Heart left ventricle (tissue), 16 donors: ENCODE data around the gene PIP5K1A. TPM values are rescaled to one million over a fixed set of nuclear protein-coding genes. Genes with fewer than 3 reads are reported as not detected.

Source experiments
- ATAC-seq, 4 donors: fragments of 200-7000 bp; cut with Tn5 transposase; one replicate each; pipeline ENCODE4 v1.9.1; 2020 to 2022; ENCODE audit warnings: moderate library complexity in 4 of 4, mild to moderate bottlenecking in 3 of 4, moderate number of reproducible peaks in 1 of 4
- DNase-seq, 5 donors: peaks; one replicate each; pipeline ENCODE4 v3.0.0-alpha.2; 2020
- H3K27ac ChIP-seq, 12 donors: fragments of 200-600 bp; sonication (generic) in 4 of 12; one replicate each; pipeline versions ENCODE4 v1.5.0 to v1.8.0; 2016 to 2022; ENCODE audit warnings: mild to moderate bottlenecking in 2 of 12
- H3K27me3 ChIP-seq, 9 donors: fragments of 200-600 bp; sonication (generic) in 2 of 9; one replicate each; pipeline versions ENCODE4 v1.5.1 to v1.8.0; 2016 to 2022; ENCODE audit warnings: mild to moderate bottlenecking in 3 of 9
- H3K36me3 ChIP-seq, 9 donors: fragments of 200-600 bp; sonication (generic) in 2 of 9; one replicate each; pipeline versions ENCODE4 v1.5.0 to v1.8.0; 2018 to 2022; ENCODE audit warnings: mild to moderate bottlenecking in 2 of 9
- H3K4me1 ChIP-seq, 12 donors: fragments of 200-600 bp; sonication (generic) in 4 of 12; one replicate each; pipeline versions ENCODE4 v1.5.0 to v1.8.0; 2016 to 2022; ENCODE audit warnings: mild to moderate bottlenecking in 3 of 12
- H3K4me3 ChIP-seq, 12 donors: fragments of 200-600 bp; sonication (generic) in 4 of 12; one replicate each; pipeline versions ENCODE4 v1.5.0 to v1.8.0; 2017 to 2022; ENCODE audit warnings: mild to moderate bottlenecking in 9 of 12, moderate library complexity in 4 of 12
- H3K9me3 ChIP-seq, 12 donors: fragments of 200-600 bp; sonication (generic) in 4 of 12; one replicate each; pipeline versions ENCODE4 v1.5.0 to v1.8.0; 2016 to 2022; ENCODE audit warnings: mild to moderate bottlenecking in 1 of 12
- CTCF ChIP-seq, 12 donors: fragments of 200-600 bp; sonication (generic) in 4 of 12; IDR thresholded peaks; one replicate each; pipeline versions ENCODE4 v1.5.0 to v1.8.0; 2018 to 2022; ENCODE audit warnings: antibody characterized with exemption in 12 of 12, mild to moderate bottlenecking in 5 of 12
- POLR2A ChIP-seq, 2 donors: fragments of 450-650 bp; IDR thresholded peaks; one replicate each; pipeline ENCODE4 v1.6.1; 2017; ENCODE audit warnings: antibody characterized with exemption in 2 of 2, mild to moderate bottlenecking in 2 of 2, moderate library complexity in 2 of 2
- WGBS, 4 donors: extraction: QIAGEN DNeasy Blood & Tissue Kit in 2 of 4; methylation state at CpG; one replicate each; pipeline versions ENCODE4 v1.1.5 to v1.1.7; 2013 to 2018; 5-methylcytosine and 5-hydroxymethylcytosine counted together
- intact Hi-C, 10 donors: fragments of 100-400 bp; cut with DNase I; formaldehyde crosslinking; loops; one replicate each; pipeline versions ENCODE4 v1.11.1 to v1.14.2; 2022
- polyA plus RNA-seq, 2 donors: library from polyadenylated mRNA; stranded (reverse); fragments of 200-250 nt; gene quantifications; one replicate each; pipeline ENCODE4 v1.2.3, GENCODE V29; 2013
- total RNA-seq, 9 donors: library from RNA; depleted of rRNA in 2 of 9; stranded (reverse); fragments of >200 nt in 2 of 9; fragmentation: NEBNext Ultra II Directional in 3 of 9; extraction: Animal tissue kit (Norgen Biotek cat#: 25700) in 3 of 9; gene quantifications; one replicate each; pipeline versions ENCODE4 v1.1.0 to v1.2.4, GENCODE V29; 2016 to 2023
- donor health status: ischemic (EF 13 %, LVEDD 7.1; RV severe dilation, severe dysfunction).
- donor health status: healthy with polysubstance abuse.
- donor health status: DM: no; HTN: yes; CAD: no.
- donor health status: DM: no; HTN: no; CAD: no.
- donor health status: ischemic (EF 25% LVEDD 6.9; RV normal size, moderate dysfunction).
- donor health status: ischemic (EF 25% LVEDD 5.7; RV mildly dilated, moderate dysfunction).
- donor health status: healthy.
- donor health status: DM: yes; HTN: yes; CAD: no.
- donor health status: ischemic (EF 35%, LVEDD 5.7; RV mildly dilated, moderate dysfunction).
- donor health status: nonischemic (EF 11% LVEDD 7.7; RV severe dilation, severe dysfunction).
- donor health status: DM: yes; HTN: yes; CAD: no.
- donor health status: PGD.
- donor health status: ischemic (EF 29% LVEDD 5.4; RV normal size, mild dysfunction).
- donor health status: nonischemic (EF 23%, LVEDD 6.1; RV moderate dilation, normal function).

PIP5K1A gene
- total and polyA plus RNA-seq, 11 donors, result 20.5 to 48.8 (median 36.5) TPM

GRCh38 chr1:151289080-151289935 is 91.0 kb downstream of the PIP5K1A start:
- 75 to 85% (median 81%) methylated on average over 11 to 18 of the region's 18 CpGs for WGBS, 4 donors
- ATAC-seq, result peak in 3 of 4 donors; percentile 2 to 8 (median 6)
- Histone ChIP-seq H3K27me3 (no peaks in the 10 kb centered on the region), H3K9me3 (no peaks in the 10 kb centered on the region), H3K4me3 (no peak overlapping the region), H3K4me1 (peaks cover 0 to 13% (median under 1%) of the 10 kb centered on the region in 12 donors), H3K27ac (no peak overlapping the region), H3K36me3 (peaks cover 0 to 95% (median 87%) of the 10 kb centered on the region in 9 donors)
- no peak for TF ChIP-seq POLR2A (IDR thresholded peaks at IDR 0.05)
- TF ChIP-seq CTCF (IDR thresholded peaks at IDR 0.05), result no peak
- DNase-seq, result no peak
- intact Hi-C loops, result no loop called here

DNA sequence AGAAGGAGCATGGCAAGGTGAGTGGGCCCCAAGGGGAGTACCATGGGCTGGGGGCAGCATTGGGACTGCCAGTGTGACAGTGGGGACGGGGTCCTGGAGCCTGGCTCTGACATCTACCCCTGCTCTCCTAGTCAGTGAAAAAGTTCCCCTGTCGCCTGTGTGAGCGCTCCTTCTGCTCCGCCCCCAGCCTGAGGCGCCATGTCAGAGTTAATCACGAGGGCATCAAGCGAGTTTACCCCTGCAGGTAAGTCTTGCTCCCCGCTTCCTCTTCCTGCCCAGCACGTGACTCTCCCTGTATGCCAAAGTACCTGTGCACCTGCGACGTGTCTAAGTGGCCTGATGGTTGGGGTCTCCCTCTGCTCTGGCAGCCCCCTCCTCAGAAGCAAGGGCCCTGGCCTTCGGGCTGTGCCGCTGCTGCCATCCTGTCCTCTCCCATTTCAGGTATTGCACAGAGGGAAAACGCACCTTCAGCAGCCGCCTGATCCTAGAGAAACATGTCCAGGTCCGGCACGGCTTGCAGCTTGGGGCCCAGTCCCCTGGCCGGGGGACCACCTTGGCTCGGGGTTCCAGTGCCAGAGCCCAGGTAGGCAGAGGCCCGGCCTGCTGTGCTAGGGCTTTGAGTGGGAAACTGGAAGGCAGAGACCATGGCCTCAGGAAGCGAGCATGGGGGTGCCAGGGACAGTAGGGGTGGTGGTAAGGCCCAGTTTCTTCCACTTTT is 91.8 kb downstream of the PIP5K1A start:
- peaks cover 0 to 100% (median 95%) of the 10 kb centered on the region in 9 donors for H3K36me3 ChIP-seq
- WGBS, 4 donors, result 87 to 90% (median 89%) methylated on average over 14 to 21 of the region's 21 CpGs
- peaks cover 0 to 11% (median 0%) of the 10 kb centered on the region in 12 donors for H3K4me1 ChIP-seq
- H3K9me3 ChIP-seq, result no peaks in the 10 kb centered on the region
- no peaks in the 10 kb centered on the region for H3K27me3 ChIP-seq
- no peak for DNase-seq
- TF ChIP-seq CTCF (IDR thresholded peaks at IDR 0.05), result no peak
- TF ChIP-seq POLR2A (IDR thresholded peaks at IDR 0.05), result no peak
- no peak overlapping the region for H3K4me3 ChIP-seq
- intact Hi-C loops, result loop anchor here in 1 of 10 donors (10.0 kb wide), 1 partner anchor 105 kb away; the partner anchor contains the start of gene PSMB4
- peak in 2 of 4 donors; percentile 1 to 2 for ATAC-seq
- no peak overlapping the region for H3K27ac ChIP-seq

DNA sequence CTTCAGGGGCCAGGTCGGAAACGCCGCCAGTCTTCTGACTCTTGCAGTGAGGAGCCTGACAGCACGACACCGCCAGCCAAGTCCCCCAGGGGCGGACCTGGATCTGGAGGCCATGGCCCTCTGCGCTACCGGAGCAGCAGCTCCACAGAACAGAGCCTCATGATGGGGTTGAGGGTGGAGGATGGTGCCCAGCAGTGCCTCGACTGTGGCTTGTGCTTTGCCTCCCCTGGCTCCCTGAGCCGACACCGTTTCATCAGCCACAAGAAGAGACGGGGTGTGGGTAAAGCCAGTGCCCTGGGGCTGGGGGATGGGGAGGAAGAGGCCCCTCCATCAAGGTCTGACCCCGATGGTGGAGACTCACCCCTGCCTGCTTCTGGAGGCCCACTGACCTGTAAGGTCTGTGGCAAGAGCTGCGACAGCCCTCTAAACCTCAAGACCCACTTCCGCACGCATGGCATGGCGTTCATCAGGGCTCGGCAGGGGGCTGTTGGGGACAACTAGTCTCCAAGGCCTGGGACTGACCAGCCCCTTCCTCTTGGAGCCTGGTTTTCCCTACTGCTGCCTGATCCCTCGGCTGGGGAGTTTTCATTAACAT is 92.5 kb downstream of the PIP5K1A start:
- intact Hi-C loops, result loop anchor here in 1 of 10 donors (10.0 kb wide), 1 partner anchor 104 kb away; the partner anchor contains the start of gene PSMB4
- Histone ChIP-seq H3K4me1 (peaks cover 0 to 11% (median 0%) of the 10 kb centered on the region in 12 donors), H3K36me3 (peaks cover 0 to 100% (median 98%) of the 10 kb centered on the region in 9 donors), H3K9me3 (no peaks in the 10 kb centered on the region), H3K4me3 (no peak overlapping the region), H3K27ac (no peak overlapping the region), H3K27me3 (no peaks in the 10 kb centered on the region)
- no peak for ATAC-seq
- WGBS, 4 donors, result 75 to 88% (median 85%) methylated on average over 14 to 19 of the region's 19 CpGs
- DNase-seq, result no peak
- TF ChIP-seq POLR2A (IDR thresholded peaks at IDR 0.05) (no peak), CTCF (IDR thresholded peaks at IDR 0.05) (no peak)
